ENCODE results near the gene RTBDN.

DNA sequence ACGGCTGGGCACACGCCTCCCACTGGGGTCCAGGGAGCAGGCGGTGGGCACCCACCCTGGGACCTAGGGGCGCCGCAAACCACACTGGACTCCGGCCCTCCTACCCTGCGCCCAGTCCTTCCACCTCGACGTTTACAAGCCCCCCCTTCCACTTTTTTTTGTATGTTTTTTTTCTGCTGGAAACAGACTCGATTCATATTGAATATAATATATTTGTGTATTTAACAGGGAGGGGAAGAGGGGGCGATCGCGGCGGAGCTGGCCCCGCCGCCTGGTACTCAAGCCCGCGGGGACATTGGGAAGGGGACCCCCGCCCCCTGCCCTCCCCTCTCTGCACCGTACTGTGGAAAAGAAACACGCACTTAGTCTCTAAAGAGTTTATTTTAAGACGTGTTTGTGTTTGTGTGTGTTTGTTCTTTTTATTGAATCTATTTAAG lies 41.5 kb downstream of the RTBDN start:
- no peak for TF ChIP-seq POLR2A (IDR thresholded peaks at IDR 0.05)
- TF ChIP-seq EP300 (IDR thresholded peaks at IDR 0.05) = no peak
- TF ChIP-seq, protein P1, sequence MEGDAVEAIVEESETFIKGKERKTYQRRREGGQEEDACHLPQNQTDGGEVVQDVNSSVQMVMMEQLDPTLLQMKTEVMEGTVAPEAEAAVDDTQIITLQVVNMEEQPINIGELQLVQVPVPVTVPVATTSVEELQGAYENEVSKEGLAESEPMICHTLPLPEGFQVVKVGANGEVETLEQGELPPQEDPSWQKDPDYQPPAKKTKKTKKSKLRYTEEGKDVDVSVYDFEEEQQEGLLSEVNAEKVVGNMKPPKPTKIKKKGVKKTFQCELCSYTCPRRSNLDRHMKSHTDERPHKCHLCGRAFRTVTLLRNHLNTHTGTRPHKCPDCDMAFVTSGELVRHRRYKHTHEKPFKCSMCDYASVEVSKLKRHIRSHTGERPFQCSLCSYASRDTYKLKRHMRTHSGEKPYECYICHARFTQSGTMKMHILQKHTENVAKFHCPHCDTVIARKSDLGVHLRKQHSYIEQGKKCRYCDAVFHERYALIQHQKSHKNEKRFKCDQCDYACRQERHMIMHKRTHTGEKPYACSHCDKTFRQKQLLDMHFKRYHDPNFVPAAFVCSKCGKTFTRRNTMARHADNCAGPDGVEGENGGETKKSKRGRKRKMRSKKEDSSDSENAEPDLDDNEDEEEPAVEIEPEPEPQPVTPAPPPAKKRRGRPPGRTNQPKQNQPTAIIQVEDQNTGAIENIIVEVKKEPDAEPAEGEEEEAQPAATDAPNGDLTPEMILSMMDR (IDR thresholded peaks at IDR 0.05) = no peak
